ENCODE data around the gene XPNPEP2.
A peak's percentile ranks its signal among the peaks of the same experiment; 100 is the strongest.

The XPNPEP2 gene, protein sequence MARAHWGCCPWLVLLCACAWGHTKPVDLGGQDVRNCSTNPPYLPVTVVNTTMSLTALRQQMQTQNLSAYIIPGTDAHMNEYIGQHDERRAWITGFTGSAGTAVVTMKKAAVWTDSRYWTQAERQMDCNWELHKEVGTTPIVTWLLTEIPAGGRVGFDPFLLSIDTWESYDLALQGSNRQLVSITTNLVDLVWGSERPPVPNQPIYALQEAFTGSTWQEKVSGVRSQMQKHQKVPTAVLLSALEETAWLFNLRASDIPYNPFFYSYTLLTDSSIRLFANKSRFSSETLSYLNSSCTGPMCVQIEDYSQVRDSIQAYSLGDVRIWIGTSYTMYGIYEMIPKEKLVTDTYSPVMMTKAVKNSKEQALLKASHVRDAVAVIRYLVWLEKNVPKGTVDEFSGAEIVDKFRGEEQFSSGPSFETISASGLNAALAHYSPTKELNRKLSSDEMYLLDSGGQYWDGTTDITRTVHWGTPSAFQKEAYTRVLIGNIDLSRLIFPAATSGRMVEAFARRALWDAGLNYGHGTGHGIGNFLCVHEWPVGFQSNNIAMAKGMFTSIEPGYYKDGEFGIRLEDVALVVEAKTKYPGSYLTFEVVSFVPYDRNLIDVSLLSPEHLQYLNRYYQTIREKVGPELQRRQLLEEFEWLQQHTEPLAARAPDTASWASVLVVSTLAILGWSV

DNA sequence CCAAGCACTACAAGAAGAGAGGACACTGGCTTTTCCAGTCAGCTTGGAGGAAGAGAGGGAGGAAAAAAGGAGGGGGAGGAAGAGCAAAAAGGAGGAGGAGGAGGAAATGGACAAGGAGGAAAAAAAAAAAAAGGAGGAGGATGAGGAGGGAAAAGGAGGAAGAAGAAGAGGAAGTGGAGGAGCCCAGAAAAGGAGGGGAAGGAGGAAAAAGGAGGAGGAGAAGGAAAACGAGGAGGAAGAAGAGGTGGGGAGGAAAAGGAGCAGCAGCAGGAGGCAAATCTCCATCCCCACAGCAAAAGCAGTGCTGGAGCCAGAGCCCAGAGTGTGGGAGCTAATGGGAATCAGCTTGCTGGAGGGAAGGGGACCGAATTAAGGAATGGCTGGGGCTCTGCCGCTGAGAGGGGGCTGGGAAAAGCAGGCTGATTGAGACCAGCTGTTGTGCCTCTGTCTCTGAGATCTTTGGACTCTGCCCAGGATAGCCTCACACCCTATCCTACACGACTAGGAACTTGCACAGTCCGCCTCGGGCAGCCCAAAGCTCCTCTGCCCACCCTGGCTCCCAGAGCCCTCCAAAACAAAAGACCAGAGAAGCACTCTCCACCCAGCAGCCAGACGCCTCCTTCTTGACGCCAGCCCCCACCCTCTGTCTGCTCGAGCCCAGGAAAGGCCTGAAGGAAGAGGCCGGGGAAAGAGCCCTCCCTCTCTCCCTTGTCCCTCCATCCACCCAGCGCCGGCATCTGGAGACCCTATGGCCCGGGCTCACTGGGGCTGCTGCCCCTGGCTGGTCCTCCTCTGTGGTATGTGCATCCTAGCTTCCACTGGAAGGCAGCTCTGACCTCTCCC lies at the start of gene XPNPEP2:
Gene XPNPEP2, plus strand, starts transcription at position 514 of the 843 bp plus-strand sequence. Its CDS starts 235 bp downstream, at position 749.
- Mint-ChIP-seq H3K36me3 (ENCODE audit: low read depth) (no peaks in the 10 kb centered on the region), H3K27ac (peak within 1 kb of the TSS; percentile 87), H3K4me1 (peaks cover 33% of the 10 kb centered on the region), H3K9me3 (peaks cover 27% of the 10 kb centered on the region), H3K27me3 (ENCODE audit: low read depth, poor library complexity) (peaks cover 10% of the 10 kb centered on the region), H3K4me3 (no peak within 1 kb of the TSS)
- DNase-seq: no peak
- TF ChIP-seq, protein P1, sequence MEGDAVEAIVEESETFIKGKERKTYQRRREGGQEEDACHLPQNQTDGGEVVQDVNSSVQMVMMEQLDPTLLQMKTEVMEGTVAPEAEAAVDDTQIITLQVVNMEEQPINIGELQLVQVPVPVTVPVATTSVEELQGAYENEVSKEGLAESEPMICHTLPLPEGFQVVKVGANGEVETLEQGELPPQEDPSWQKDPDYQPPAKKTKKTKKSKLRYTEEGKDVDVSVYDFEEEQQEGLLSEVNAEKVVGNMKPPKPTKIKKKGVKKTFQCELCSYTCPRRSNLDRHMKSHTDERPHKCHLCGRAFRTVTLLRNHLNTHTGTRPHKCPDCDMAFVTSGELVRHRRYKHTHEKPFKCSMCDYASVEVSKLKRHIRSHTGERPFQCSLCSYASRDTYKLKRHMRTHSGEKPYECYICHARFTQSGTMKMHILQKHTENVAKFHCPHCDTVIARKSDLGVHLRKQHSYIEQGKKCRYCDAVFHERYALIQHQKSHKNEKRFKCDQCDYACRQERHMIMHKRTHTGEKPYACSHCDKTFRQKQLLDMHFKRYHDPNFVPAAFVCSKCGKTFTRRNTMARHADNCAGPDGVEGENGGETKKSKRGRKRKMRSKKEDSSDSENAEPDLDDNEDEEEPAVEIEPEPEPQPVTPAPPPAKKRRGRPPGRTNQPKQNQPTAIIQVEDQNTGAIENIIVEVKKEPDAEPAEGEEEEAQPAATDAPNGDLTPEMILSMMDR (IDR thresholded peaks at IDR 0.05): no peak

DNA sequence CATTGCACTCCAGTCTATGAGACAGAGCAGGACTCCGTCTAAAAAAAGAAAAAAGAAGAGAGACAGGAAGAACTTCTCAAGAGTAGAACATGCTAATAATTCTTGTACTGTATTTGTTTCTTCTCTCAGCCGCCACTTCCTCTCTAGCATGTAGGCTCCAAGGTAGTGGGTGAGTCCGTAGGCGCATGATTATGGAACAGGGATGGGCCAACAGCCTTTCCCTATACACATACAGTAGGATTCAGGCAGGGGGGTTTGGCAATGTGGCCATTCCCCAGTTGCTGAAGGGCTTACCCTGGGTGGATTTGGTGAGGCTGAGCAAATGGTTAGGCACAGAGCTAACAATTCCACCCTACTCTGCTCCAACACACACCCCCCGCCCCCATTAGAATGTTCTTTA lies 49.0 kb upstream of the XPNPEP2 start:
- DNase-seq: no peak
- Mint-ChIP-seq H3K4me1 (no peaks in the 10 kb centered on the region), H3K27ac (no peak overlapping the region), H3K36me3 (ENCODE audit: low read depth) (no peaks in the 10 kb centered on the region), H3K4me3 (no peak overlapping the region), H3K27me3 (ENCODE audit: low read depth, poor library complexity) (peaks cover 4% of the 10 kb centered on the region), H3K9me3 (peaks cover 18% of the 10 kb centered on the region)
- TF ChIP-seq, protein P1 (IDR thresholded peaks at IDR 0.05): no peak

DNA sequence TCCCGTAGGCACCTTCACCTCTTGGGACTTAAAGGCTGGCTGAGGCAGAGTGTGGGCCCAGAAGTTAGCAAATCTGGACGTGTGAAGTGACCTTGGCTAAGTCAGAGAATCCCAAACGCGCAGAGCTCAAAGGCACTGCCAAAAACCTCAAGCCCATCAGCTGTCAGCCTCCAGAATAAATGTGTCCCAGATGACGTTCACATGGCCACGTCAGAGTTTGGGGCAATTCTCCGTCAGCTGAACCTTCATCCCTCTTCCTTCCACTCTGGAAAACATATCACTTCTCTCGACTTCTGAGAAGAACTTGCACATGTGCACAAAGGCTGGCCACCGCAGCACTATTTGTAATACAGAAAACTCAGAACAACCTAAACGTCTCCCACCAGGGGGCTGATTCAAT lies 48.3 kb upstream of the XPNPEP2 start:
- Mint-ChIP-seq H3K9me3 (peaks cover 20% of the 10 kb centered on the region), H3K27me3 (ENCODE audit: low read depth, poor library complexity) (peaks cover 4% of the 10 kb centered on the region), H3K36me3 (ENCODE audit: low read depth) (no peaks in the 10 kb centered on the region), H3K27ac (no peak overlapping the region), H3K4me3 (no peak overlapping the region), H3K4me1 (no peaks in the 10 kb centered on the region)
- no peak for DNase-seq
- TF ChIP-seq, protein P1 (IDR thresholded peaks at IDR 0.05): no peak

DNA sequence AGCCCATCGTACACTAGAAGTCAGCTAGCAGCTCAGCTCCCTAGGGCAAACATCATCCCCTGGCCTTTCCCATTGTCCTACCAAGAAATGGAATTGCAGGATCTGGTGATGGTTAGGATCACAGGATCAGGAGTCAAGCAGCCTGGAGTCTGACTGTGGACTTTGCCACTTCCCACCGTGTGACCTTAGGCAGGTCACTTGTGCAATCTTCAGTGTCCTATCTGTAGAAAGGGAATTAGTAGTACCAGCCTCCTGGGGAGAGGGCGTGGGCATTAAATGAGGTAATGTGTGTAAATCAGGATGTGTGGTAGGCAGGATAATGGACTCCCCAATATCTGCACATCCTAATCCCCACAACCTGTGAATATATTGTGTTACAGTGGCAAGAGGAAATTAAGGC lies 45.4 kb upstream of the XPNPEP2 start:
- H3K36me3 Mint-ChIP-seq (ENCODE audit: low read depth): no peaks in the 10 kb centered on the region
- H3K4me1 Mint-ChIP-seq: no peaks in the 10 kb centered on the region
- H3K4me3 Mint-ChIP-seq: no peak overlapping the region
- no peak for DNase-seq
- peaks cover 4% of the 10 kb centered on the region for H3K27me3 Mint-ChIP-seq (ENCODE audit: low read depth, poor library complexity)
- H3K9me3 Mint-ChIP-seq: peaks cover 15% of the 10 kb centered on the region
- H3K27ac Mint-ChIP-seq: no peak overlapping the region
- TF ChIP-seq, protein P1 (IDR thresholded peaks at IDR 0.05): no peak

DNA sequence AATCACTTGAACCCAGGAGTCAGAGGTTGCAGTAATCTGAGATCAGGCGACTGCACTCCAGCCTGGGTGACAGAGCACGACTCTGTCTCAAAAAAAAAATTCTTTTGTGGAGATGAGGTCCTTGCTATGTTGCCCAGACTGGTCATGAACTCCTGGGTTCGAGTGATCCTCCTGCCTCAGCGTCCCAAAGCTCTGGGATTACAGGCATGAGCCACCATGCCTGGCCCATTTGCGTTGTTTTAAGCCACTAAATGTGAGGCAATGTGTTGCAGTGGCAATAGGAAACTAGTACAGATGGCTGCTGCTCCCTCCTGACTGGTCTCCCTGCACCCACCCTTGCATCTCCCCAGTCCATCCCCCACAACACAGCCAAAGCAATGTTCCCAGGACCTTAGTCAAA lies 44.0 kb upstream of the XPNPEP2 start:
- no peak overlapping the region for H3K27ac Mint-ChIP-seq
- DNase-seq: no peak
- no peaks in the 10 kb centered on the region for H3K36me3 Mint-ChIP-seq (ENCODE audit: low read depth)
- H3K9me3 Mint-ChIP-seq: peaks cover 14% of the 10 kb centered on the region
- TF ChIP-seq, protein P1 (IDR thresholded peaks at IDR 0.05): no peak
- no peaks in the 10 kb centered on the region for H3K4me1 Mint-ChIP-seq
- H3K4me3 Mint-ChIP-seq: no peak overlapping the region
- peaks cover 14% of the 10 kb centered on the region for H3K27me3 Mint-ChIP-seq (ENCODE audit: low read depth, poor library complexity)

Measured in nephron progenitor cell (in vitro differentiated cells).